Measurements from ENCODE around the gene EDN1. TPM values are rescaled to one million over a fixed set of nuclear protein-coding genes. Genes with fewer than 3 reads are reported as not detected.

The EDN1 gene
- total RNA-seq, 4 donors from 2014 or later = 5.4 to 29.1 (median 23.0) TPM

GRCh38 chr6:12327391-12327790 lies 37.2 kb downstream of the EDN1 start:
- TF ChIP-seq, protein P1, sequence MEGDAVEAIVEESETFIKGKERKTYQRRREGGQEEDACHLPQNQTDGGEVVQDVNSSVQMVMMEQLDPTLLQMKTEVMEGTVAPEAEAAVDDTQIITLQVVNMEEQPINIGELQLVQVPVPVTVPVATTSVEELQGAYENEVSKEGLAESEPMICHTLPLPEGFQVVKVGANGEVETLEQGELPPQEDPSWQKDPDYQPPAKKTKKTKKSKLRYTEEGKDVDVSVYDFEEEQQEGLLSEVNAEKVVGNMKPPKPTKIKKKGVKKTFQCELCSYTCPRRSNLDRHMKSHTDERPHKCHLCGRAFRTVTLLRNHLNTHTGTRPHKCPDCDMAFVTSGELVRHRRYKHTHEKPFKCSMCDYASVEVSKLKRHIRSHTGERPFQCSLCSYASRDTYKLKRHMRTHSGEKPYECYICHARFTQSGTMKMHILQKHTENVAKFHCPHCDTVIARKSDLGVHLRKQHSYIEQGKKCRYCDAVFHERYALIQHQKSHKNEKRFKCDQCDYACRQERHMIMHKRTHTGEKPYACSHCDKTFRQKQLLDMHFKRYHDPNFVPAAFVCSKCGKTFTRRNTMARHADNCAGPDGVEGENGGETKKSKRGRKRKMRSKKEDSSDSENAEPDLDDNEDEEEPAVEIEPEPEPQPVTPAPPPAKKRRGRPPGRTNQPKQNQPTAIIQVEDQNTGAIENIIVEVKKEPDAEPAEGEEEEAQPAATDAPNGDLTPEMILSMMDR (IDR thresholded peaks at IDR 0.05) = no peak
- no peak for TF ChIP-seq EP300 (IDR thresholded peaks at IDR 0.05)
- no peak for TF ChIP-seq POLR2A (IDR thresholded peaks at IDR 0.05; ENCODE audit: low read depth)
- TF ChIP-seq POLR2AphosphoS5 (IDR thresholded peaks at IDR 0.05) = no peak
- Histone ChIP-seq H3K27me3 (no peaks in the 10 kb centered on the region), H3K36me3 (no peaks in the 10 kb centered on the region), H3K27ac (replicated peaks in 1 of 4) (no peak overlapping the region), H3K4me1 (no peaks in the 10 kb centered on the region), H3K4me3 (no peak overlapping the region), H3K9me3 (no peaks in the 10 kb centered on the region)
- WGBS = 89% methylated on average over 2 of the region's 2 CpGs
- intact Hi-C loops (cut with DNase I) = no loop called here
- no peak for DNase-seq (ENCODE audit: extremely low spot score)

- H3K9me3 ChIP-seq = no peaks in the 10 kb centered on the region
- no peak overlapping the region for H3K4me3 ChIP-seq
- no peaks in the 10 kb centered on the region for H3K36me3 ChIP-seq
- H3K27ac ChIP-seq (replicated peaks in 1 of 4) = no peak overlapping the region
- H3K27me3 ChIP-seq = no peaks in the 10 kb centered on the region
- H3K4me1 ChIP-seq = no peaks in the 10 kb centered on the region
- intact Hi-C loops (cut with DNase I) = no loop called here
- TF ChIP-seq, protein P1 (IDR thresholded peaks at IDR 0.05) = no peak
- TF ChIP-seq POLR2AphosphoS5 (IDR thresholded peaks at IDR 0.05) = no peak
- TF ChIP-seq EP300 (IDR thresholded peaks at IDR 0.05) = no peak
- no peak for TF ChIP-seq POLR2A (IDR thresholded peaks at IDR 0.05; ENCODE audit: low read depth)
- WGBS = 69% methylated on average over 4 of the region's 4 CpGs
- DNase-seq (ENCODE audit: extremely low spot score) = no peak
These were observed 37.8 kb downstream of the EDN1 start for GRCh38 chr6:12327988-12328387.

DNA sequence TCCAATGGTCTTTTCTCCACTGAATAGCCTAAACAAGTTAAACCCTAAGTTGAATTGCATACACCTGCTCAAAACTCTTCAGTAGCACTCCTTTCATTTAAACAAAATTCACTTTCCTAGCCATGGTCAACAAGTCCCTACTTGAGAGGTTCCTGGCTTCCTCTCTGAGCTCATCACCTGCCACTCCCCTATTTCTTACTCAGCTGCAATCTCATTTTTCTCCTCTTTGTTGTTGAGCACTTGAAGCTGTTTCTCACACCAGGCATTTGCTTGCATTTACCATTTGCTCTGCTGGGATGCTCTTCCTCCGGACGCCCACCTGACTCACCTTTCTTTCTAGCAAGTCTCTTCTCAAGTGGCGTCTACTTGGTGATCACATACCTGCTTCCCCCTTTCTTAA lies 38.5 kb downstream of the EDN1 start:
- intact Hi-C loops (cut with DNase I) = no loop called here
- Histone ChIP-seq H3K27ac (replicated peaks in 1 of 4) (no peak overlapping the region), H3K9me3 (no peaks in the 10 kb centered on the region), H3K27me3 (no peaks in the 10 kb centered on the region), H3K4me1 (no peaks in the 10 kb centered on the region), H3K36me3 (no peaks in the 10 kb centered on the region), H3K4me3 (no peak overlapping the region)
- TF ChIP-seq POLR2A (IDR thresholded peaks at IDR 0.05; ENCODE audit: low read depth) = no peak
- no peak for TF ChIP-seq EP300 (IDR thresholded peaks at IDR 0.05)
- no peak for TF ChIP-seq POLR2AphosphoS5 (IDR thresholded peaks at IDR 0.05)
- TF ChIP-seq, protein P1 (IDR thresholded peaks at IDR 0.05) = no peak
- no peak for DNase-seq (ENCODE audit: extremely low spot score)
- 80% methylated on average over 3 of the region's 3 CpGs for WGBS

GRCh38 chr6:12331474-12331873 lies 41.3 kb downstream of the EDN1 start:
- DNase-seq (ENCODE audit: extremely low spot score) = no peak
- no peaks in the 10 kb centered on the region for H3K4me1 ChIP-seq
- H3K9me3 ChIP-seq = no peaks in the 10 kb centered on the region
- H3K27ac ChIP-seq (replicated peaks in 1 of 4) = no peak overlapping the region
- WGBS = 75% methylated on average over 2 of the region's 2 CpGs
- TF ChIP-seq, protein P1 (IDR thresholded peaks at IDR 0.05) = no peak
- TF ChIP-seq POLR2AphosphoS5 (IDR thresholded peaks at IDR 0.05) = no peak
- no peak for TF ChIP-seq EP300 (IDR thresholded peaks at IDR 0.05)
- no peak for TF ChIP-seq POLR2A (IDR thresholded peaks at IDR 0.05; ENCODE audit: low read depth)
- no peak overlapping the region for H3K4me3 ChIP-seq
- H3K36me3 ChIP-seq = no peaks in the 10 kb centered on the region
- intact Hi-C loops (cut with DNase I) = no loop called here
- H3K27me3 ChIP-seq = no peaks in the 10 kb centered on the region

Data from esophagus muscularis mucosa (tissue), 4 donors.